T47D (cell line): ENCODE measurements around the gene CHN1.

ENCODE experiments used
- DNase-seq, 2 experiments: peaks; one replicate each; pipeline versions ENCODE4 v3.0.0 to v3.0.0-alpha.2; 2011 to 2012; ENCODE audit warnings: low read depth in 1 of 2, low spot score in 1 of 2
- JUND ChIP-seq: IDR thresholded peaks from 2 replicates; pipeline ENCODE4 v1.6.1; 2012; ENCODE audit warnings: low read depth
- in situ Hi-C: cut with HindIII; loops from 2 replicates; pipeline ENCODE4 v1.10.0; 2016; ENCODE audit warnings: low sequenced_read_pairs, low pct_unique_long_range_greater_than_20kb

The CHN1 gene

GRCh38 chr2:174846941-174847938 is 157.9 kb downstream of the CHN1 start:
- in situ Hi-C loops = no loop called here
- DNase-seq = no peak
- TF ChIP-seq JUND = no peak

GRCh38 chr2:174846218-174846617 is 159.0 kb downstream of the CHN1 start:
- TF ChIP-seq JUND = no peak
- no peak for DNase-seq
- in situ Hi-C loops = no loop called here

GRCh38 chr2:174844295-174844708 is 160.9 kb downstream of the CHN1 start:
- no peak for TF ChIP-seq JUND
- no peak for DNase-seq
- in situ Hi-C loops = no loop called here

- in situ Hi-C loops = no loop called here
- no peak for DNase-seq
- TF ChIP-seq JUND = no peak
Measured at GRCh38 chr2:174842496-174842895, 162.7 kb downstream of the CHN1 start.

- no peak for TF ChIP-seq JUND
- no peak for DNase-seq
- in situ Hi-C loops = no loop called here
Measured at GRCh38 chr2:174841936-174842335, 163.2 kb downstream of the CHN1 start.

- TF ChIP-seq JUND = no peak
- in situ Hi-C loops = no loop called here
- DNase-seq = no peak
Measured at GRCh38 chr2:174841350-174841749, 163.8 kb downstream of the CHN1 start.

GRCh38 chr2:174840436-174840835 is 164.7 kb downstream of the CHN1 start:
- DNase-seq = no peak
- in situ Hi-C loops = no loop called here
- TF ChIP-seq JUND = no peak

GRCh38 chr2:174839662-174840061 is 165.5 kb downstream of the CHN1 start:
- DNase-seq = no peak
- in situ Hi-C loops = no loop called here
- no peak for TF ChIP-seq JUND

GRCh38 chr2:174836995-174837390 is 168.2 kb downstream of the CHN1 start:
- no peak for DNase-seq
- no peak for TF ChIP-seq JUND

GRCh38 chr2:174836377-174836994 is 168.7 kb downstream of the CHN1 start:
- in situ Hi-C loops = no loop called here
- TF ChIP-seq JUND = no peak
- peak in 1 of 2 experiments; percentile 26 for DNase-seq

More at GRCh38 chr2:174836995-174837390, 168.2 kb downstream of the CHN1 start:
- in situ Hi-C loops = no loop called here

- in situ Hi-C loops = no loop called here
- TF ChIP-seq JUND = no peak
- DNase-seq = no peak
Measured at GRCh38 chr2:174835797-174836255, 169.4 kb downstream of the CHN1 start.

- no peak for TF ChIP-seq JUND
- in situ Hi-C loops = no loop called here
- no peak for DNase-seq
Measured at GRCh38 chr2:174833737-174834136, 171.4 kb downstream of the CHN1 start.

- no peak for TF ChIP-seq JUND
- DNase-seq = no peak
- in situ Hi-C loops = no loop called here
Measured at GRCh38 chr2:174830561-174830960, 174.6 kb downstream of the CHN1 start.
